ENCODE measurements around the gene EFS. TPM values are rescaled to one million over a fixed set of nuclear protein-coding genes. Genes with fewer than 3 reads are reported as not detected.

The EFS gene
- total and polyA plus RNA-seq, 10 of the 15 experiments (the other 5 are each of a cell fraction or from before 2014, with no cell fraction given) = 0.08 TPM; not detected in 9

DNA sequence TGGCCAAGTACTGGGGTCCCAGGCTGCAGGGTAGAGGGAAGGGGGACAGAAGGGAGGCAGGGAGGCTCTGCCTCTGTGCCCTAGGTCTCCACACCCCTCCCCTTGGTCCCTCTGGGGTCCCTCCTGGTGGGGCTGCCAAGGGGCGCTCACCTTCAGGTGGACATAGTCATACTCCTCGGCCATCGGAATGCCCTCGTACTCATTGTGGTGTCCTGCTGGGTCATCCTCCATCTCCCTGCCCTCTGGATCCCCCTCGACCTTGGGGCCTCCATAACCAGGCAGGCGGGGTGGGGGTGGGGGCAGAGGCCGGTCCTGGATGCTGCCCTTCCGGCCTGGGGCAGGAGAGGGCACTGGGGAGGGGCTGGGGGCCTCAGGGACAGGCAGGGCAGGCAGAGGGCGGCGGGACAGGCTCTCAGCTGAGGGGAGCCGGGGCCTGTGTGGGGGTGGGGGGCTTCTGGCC, 5.8 kb downstream of the EFS start (continued):
- TF ChIP-seq ZNF207 (IDR thresholded peaks at IDR 0.05; ENCODE audit: borderline replicate concordance) (no peak), IRF3 (IDR thresholded peaks at IDR 0.05) (no peak), WRNIP1 (IDR thresholded peaks at IDR 0.05; ENCODE audit: borderline replicate concordance, low read depth, low read length) (no peak), NFXL1 (IDR thresholded peaks at IDR 0.05; ENCODE audit: borderline replicate concordance) (no peak), ZNF217 (IDR thresholded peaks at IDR 0.05) (no peak), STAT3 (IDR thresholded peaks at IDR 0.05; ENCODE audit: low read depth, low read length) (no peak)

DNA sequence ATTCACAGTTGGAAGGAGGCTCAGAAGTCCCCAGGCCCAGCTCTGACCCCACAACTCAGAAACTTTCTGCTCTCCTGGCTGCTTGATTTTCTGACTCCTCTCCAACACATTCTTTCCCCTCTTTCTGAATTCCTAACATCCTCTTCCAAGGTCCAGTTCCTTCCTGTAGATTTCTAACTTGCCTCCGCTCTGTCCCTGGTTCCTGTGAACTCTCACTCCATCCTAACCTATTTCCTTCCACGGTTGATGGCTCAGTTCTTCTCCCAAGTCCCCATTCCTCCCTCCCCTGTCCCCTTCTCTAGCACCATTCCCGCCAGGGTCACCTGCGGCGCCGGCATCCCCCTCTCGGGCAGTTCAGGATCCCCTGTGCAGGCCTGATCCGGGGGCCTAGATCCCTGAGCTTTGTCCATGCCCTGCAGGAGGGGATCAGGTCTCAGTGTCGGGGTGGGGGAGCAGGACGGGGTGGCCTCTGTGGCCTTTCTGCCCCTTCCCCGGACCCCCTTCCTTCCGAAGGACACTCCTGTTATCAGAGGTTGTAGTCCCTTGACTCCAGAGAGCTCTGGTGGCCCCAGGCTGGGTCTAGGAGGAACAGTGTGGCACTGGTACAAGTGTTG, 6.3 kb downstream of the EFS start:
- ATAC-seq (no peak), FAIRE-seq (no peak), DNase-seq (ENCODE audit: low read depth, low spot score) (no peak)
- Histone ChIP-seq H3K4me3 (no peak overlapping the region), H3K79me2 (ENCODE audit: control insufficient read depth, insufficient read depth, low read length) (no peaks in the 10 kb centered on the region), H2AFZ (ENCODE audit: control insufficient read depth, low read depth, low read length) (no peak overlapping the region), H3K4me2 (ENCODE audit: control insufficient read depth, insufficient read depth) (no peak overlapping the region), H3K36me3 (ENCODE audit: control insufficient read depth in 2 of 2, insufficient read depth in 2 of 2, low read length in 1 of 2) (no peaks in the 10 kb centered on the region), H3K9me3 (replicated peaks; ENCODE audit: control insufficient read depth, insufficient read depth, low read length) (no peaks in the 10 kb centered on the region), H3K9ac (ENCODE audit: control insufficient read depth, insufficient read depth, low read length) (no peak overlapping the region), H3K27me3 (replicated peaks in 1 of 2; ENCODE audit: control insufficient read depth in 2 of 2, insufficient read depth in 2 of 2, low read length in 1 of 2) (peaks cover 0 to 1% of the 10 kb centered on the region in 2 experiments; a peak in 2 of 4 replicates), H4K20me1 (ENCODE audit: control insufficient read depth, insufficient read depth) (no peaks in the 10 kb centered on the region), H3K27ac (ENCODE audit: control insufficient read depth, insufficient read depth) (no peak overlapping the region), H3K4me1 (ENCODE audit: control insufficient read depth, insufficient read depth, low read length) (no peaks in the 10 kb centered on the region)
- intact Hi-C loops (cut with micrococcal nuclease; ENCODE audit: unreplicated experiment) (no loop called here), in situ Hi-C loops (cut with MboI) (no loop called here)
- BruUV-seq (replicated peaks) = no TSS peak
- 31% methylated on average over 12 of the region's 12 CpGs for WGBS (ENCODE audit: insufficient coverage, insufficient replicate concordance, low lambda C conversion rate, missing lambda C conversion rate)
- POLR2A ChIA-PET = no interaction called here
- RAD21 ChIA-PET (ENCODE audit: unreplicated experiment) = no interaction called here
- SMC1A ChIA-PET (ENCODE audit: uncharacterized antibody, unreplicated experiment) = no interaction called here
- CTCF ChIA-PET = no interaction called here
- TF ChIP-seq, protein P1, sequence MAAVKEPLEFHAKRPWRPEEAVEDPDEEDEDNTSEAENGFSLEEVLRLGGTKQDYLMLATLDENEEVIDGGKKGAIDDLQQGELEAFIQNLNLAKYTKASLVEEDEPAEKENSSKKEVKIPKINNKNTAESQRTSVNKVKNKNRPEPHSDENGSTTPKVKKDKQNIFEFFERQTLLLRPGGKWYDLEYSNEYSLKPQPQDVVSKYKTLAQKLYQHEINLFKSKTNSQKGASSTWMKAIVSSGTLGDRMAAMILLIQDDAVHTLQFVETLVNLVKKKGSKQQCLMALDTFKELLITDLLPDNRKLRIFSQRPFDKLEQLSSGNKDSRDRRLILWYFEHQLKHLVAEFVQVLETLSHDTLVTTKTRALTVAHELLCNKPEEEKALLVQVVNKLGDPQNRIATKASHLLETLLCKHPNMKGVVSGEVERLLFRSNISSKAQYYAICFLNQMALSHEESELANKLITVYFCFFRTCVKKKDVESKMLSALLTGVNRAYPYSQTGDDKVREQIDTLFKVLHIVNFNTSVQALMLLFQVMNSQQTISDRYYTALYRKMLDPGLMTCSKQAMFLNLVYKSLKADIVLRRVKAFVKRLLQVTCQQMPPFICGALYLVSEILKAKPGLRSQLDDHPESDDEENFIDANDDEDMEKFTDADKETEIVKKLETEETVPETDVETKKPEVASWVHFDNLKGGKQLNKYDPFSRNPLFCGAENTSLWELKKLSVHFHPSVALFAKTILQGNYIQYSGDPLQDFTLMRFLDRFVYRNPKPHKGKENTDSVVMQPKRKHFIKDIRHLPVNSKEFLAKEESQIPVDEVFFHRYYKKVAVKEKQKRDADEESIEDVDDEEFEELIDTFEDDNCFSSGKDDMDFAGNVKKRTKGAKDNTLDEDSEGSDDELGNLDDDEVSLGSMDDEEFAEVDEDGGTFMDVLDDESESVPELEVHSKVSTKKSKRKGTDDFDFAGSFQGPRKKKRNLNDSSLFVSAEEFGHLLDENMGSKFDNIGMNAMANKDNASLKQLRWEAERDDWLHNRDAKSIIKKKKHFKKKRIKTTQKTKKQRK (IDR thresholded peaks at IDR 0.05; ENCODE audit: low read depth, low read length) = no peak
- TF ChIP-seq BRCA1 (IDR thresholded peaks at IDR 0.05; ENCODE audit: low read depth, low read length) (no peak), FOS (IDR thresholded peaks at IDR 0.05; ENCODE audit: borderline replicate concordance, extremely low read depth, insufficient read length) (no peak), TAF1 (IDR thresholded peaks at IDR 0.05; ENCODE audit: borderline replicate concordance, low read depth, low read length) (no peak), KDM1A (IDR thresholded peaks at IDR 0.05; ENCODE audit: borderline replicate concordance) (no peak), ZBTB11 (CRISPR knock-in tag; IDR thresholded peaks at IDR 0.05) (no peak), NR2F1 (conservative IDR thresholded peaks at IDR 0.05) (no peak), CHD2 (IDR thresholded peaks at IDR 0.05; ENCODE audit: borderline replicate concordance, low read depth, low read length) (no peak), RCOR1 (conservative IDR thresholded peaks at IDR 0.05; ENCODE audit: low read depth, low read length) (no peak), ASH2L (IDR thresholded peaks at IDR 0.05; ENCODE audit: borderline replicate concordance, low read depth) (no peak), RAD51 (IDR thresholded peaks at IDR 0.05) (no peak)
